SK-N-SH (cell line): ENCODE measurements around the gene SCNN1A. TPM values are rescaled to one million over a fixed set of nuclear protein-coding genes. Genes with fewer than 3 reads are reported as not detected.
A peak's percentile ranks its signal among the peaks of the same experiment; 100 is the strongest.

Source experiments
- CTCF ChIA-PET: fragments of 300-600, 350-600 bp; formaldehyde crosslinking; extraction: SDS; loops from one replicate; lab custom pipeline; 2021; lab: Yijun Ruan, JAX
- POLR2A ChIA-PET: fragments of 350-600 bp; sonication (Branson Sonifier 250); formaldehyde crosslinking; extraction: SDS; loops from one replicate; lab custom pipeline; 2020; ENCODE audit warnings: antibody characterized with exemption, inconsistent platforms; lab: Yijun Ruan, JAX
- DNase-seq: peaks from one replicate; pipeline ENCODE4 v3.0.0; 2012
- H2AFZ ChIP-seq: fragments of 200-600 bp; sonication (generic); 2 replicates; pipeline ENCODE4 v1.8.1; 2016; ENCODE audit warnings: antibody characterized with exemption, mild to moderate bottlenecking, low read depth
- H3F3A ChIP-seq: fragments of 200-600 bp; sonication (generic); replicated peaks from 2 replicates; pipeline ENCODE3; 2016; ENCODE audit warnings: antibody characterized with exemption, mild to moderate bottlenecking; ENCODE audit not compliant: insufficient read depth
- H3K27ac ChIP-seq, 2 experiments: fragments of 200-500 bp in 1 of 2; fragments of 200-600 bp in 1 of 2; sonication (Bioruptor generic) in 1 of 2; sonication (generic), shearing (Covaris generic) in 1 of 2; 2 replicates each; pipeline versions ENCODE4 v1.5.1 to v1.6.1; 2014 to 2016; ENCODE audit warnings: low read depth in 2 of 2, inconsistent platforms in 1 of 2, low read length in 1 of 2, mild to moderate bottlenecking in 1 of 2, mixed read lengths in 1 of 2
- H3K27me3 ChIP-seq: fragments of 200-600 bp; sonication (generic), shearing (Covaris generic); 2 replicates; pipeline ENCODE4 v1.6.1; 2016; ENCODE audit warnings: mixed run types; ENCODE audit not compliant: insufficient read depth
- H3K36me3 ChIP-seq, 2 experiments: fragments of 200-500 bp in 1 of 2; fragments of 200-600 bp in 1 of 2; sonication (Bioruptor generic) in 1 of 2; sonication (generic) in 1 of 2; replicated peaks in 1 of 2; 2 replicates each; pipeline versions ENCODE3 to v1.5.1; 2014 to 2016; ENCODE audit warnings: low read length in 1 of 2, mild to moderate bottlenecking in 1 of 2; ENCODE audit not compliant: insufficient read depth in 2 of 2, control insufficient read depth in 1 of 2
- H3K4me1 ChIP-seq, 2 experiments: fragments of 200-500 bp in 1 of 2; fragments of 200-600 bp in 1 of 2; sonication (Bioruptor generic) in 1 of 2; sonication (generic), shearing (Covaris generic) in 1 of 2; 2 replicates each; pipeline versions ENCODE4 v1.5.1 to v1.6.1; 2014 to 2016; ENCODE audit warnings: low read depth in 1 of 2, low read length in 1 of 2, mixed run types in 1 of 2; ENCODE audit not compliant: insufficient read depth in 2 of 2, control insufficient read depth in 1 of 2
- H3K4me2 ChIP-seq: fragments of 200-600 bp; sonication (generic), shearing (Covaris generic); 2 replicates; pipeline ENCODE4 v1.6.1; 2017; ENCODE audit warnings: mixed run types
- H3K4me3 ChIP-seq, 2 experiments: fragments of 200-500 bp in 1 of 2; fragments of 200-600 bp in 1 of 2; sonication (Bioruptor generic) in 1 of 2; sonication (generic), shearing (Covaris generic) in 1 of 2; 2 replicates each; pipeline versions ENCODE4 v1.5.1 to v1.8.1; 2014 to 2016; ENCODE audit warnings: low read depth in 2 of 2, inconsistent platforms in 1 of 2, low read length in 1 of 2, mild to moderate bottlenecking in 1 of 2, mixed read lengths in 1 of 2, moderate library complexity in 1 of 2
- H3K79me2 ChIP-seq: fragments of 200-600 bp; sonication (generic); 2 replicates; pipeline ENCODE4 v1.8.1; 2017; ENCODE audit warnings: mild to moderate bottlenecking; ENCODE audit not compliant: insufficient read depth
- H3K9ac ChIP-seq: fragments of 200-600 bp; sonication (generic); 2 replicates; pipeline ENCODE4 v1.6.1; 2017; ENCODE audit warnings: mixed run types
- H3K9me2 ChIP-seq: fragments of 200-600 bp; sonication (generic); 2 replicates; pipeline ENCODE4 v1.6.1; 2017; ENCODE audit warnings: mixed run types
- H3K9me3 ChIP-seq: fragments of 200-600 bp; sonication (generic); 2 replicates; pipeline ENCODE4 v1.6.1; 2017; ENCODE audit warnings: mixed run types, mild to moderate bottlenecking, moderate library complexity
- H4K20me1 ChIP-seq: fragments of 200-600 bp; sonication (generic); 2 replicates; pipeline ENCODE4 v1.6.1; 2017; ENCODE audit warnings: mild to moderate bottlenecking, mixed run types; ENCODE audit not compliant: insufficient read depth
- FOXJ3 ChIP-seq: sonication (generic); formaldehyde crosslinking; IDR thresholded peaks from 2 replicates; pipeline ENCODE4 v1.5.1; 2020; ENCODE audit warnings: mild to moderate bottlenecking, missing genetic modification reagents
- FOXM1 ChIP-seq: IDR thresholded peaks from 2 replicates; pipeline ENCODE4 v1.4.0; 2012; ENCODE audit warnings: low read depth, mild to moderate bottlenecking
- IRF3 ChIP-seq: fragments of 150-350 bp; IDR thresholded peaks from 2 replicates; pipeline ENCODE4 v1.6.1; 2016; ENCODE audit warnings: mild to moderate bottlenecking, low read depth, low read length
- JUND ChIP-seq: IDR thresholded peaks from 2 replicates; pipeline ENCODE4 v1.4.0; 2012
- MEF2A ChIP-seq: IDR thresholded peaks from 2 replicates; pipeline ENCODE4 v1.4.0; 2012; ENCODE audit warnings: low read depth, borderline replicate concordance
- MXI1 ChIP-seq: IDR thresholded peaks from 2 replicates; pipeline ENCODE4 v1.6.1; 2012; ENCODE audit warnings: mild to moderate bottlenecking, low read depth, low read length, improper control_type of control experiment
- NRF1 ChIP-seq: IDR thresholded peaks from 2 replicates; pipeline ENCODE4 v1.6.1; 2012; ENCODE audit warnings: low read depth, mild to moderate bottlenecking, low read length
- RAD21 ChIP-seq: IDR thresholded peaks from 2 replicates; pipeline ENCODE4 v1.6.1; 2012; ENCODE audit warnings: mild to moderate bottlenecking, low read length
- RCOR1 ChIP-seq: fragments of 150-350 bp; IDR thresholded peaks from 2 replicates; pipeline ENCODE4 v1.6.1; 2017; ENCODE audit warnings: antibody characterized with exemption, low read length
- SIN3A ChIP-seq: IDR thresholded peaks from 2 replicates; pipeline ENCODE4 v1.6.1; 2012; ENCODE audit warnings: low read depth, mild to moderate bottlenecking, low read length, moderate library complexity, borderline replicate concordance
- SMC3 ChIP-seq: IDR thresholded peaks from 2 replicates; pipeline ENCODE4 v1.6.1; 2012; ENCODE audit warnings: low read depth, low read length, improper control_type of control experiment
- TAF1 ChIP-seq: IDR thresholded peaks from 2 replicates; pipeline ENCODE4 v1.6.1; 2012; ENCODE audit warnings: low read depth, mild to moderate bottlenecking, low read length, moderate library complexity, borderline replicate concordance
- USF1 ChIP-seq: IDR thresholded peaks from 2 replicates; pipeline ENCODE4 v1.4.0; 2012; ENCODE audit warnings: low read depth, borderline replicate concordance
- USF2 ChIP-seq: fragments of 150-350 bp; IDR thresholded peaks from 2 replicates; pipeline ENCODE4 v1.6.1; 2017; ENCODE audit warnings: antibody characterized with exemption, low read length, low read depth, borderline replicate concordance
- ZBTB33 ChIP-seq: IDR thresholded peaks from 2 replicates; pipeline ENCODE4 v1.4.0; 2012; ENCODE audit warnings: low read depth, borderline replicate concordance
- WGBS: methylation state at CpG from one replicate; pipeline ENCODE4 v1.1.6; 2017; ENCODE audit warnings: low lambda C conversion rate; 5-methylcytosine and 5-hydroxymethylcytosine counted together
- polyA plus RNA-seq, 3 experiments: library from polyadenylated mRNA; depleted of rRNA; stranded (reverse); fragments of >200 nt; gene quantifications; 2 replicates each; pipeline ENCODE4 v1.2.3, GENCODE V29; 2012

The SCNN1A gene
- polyA plus RNA-seq, 1 of the 3 experiments (the other 2 are of a cell fraction), result 1.6 TPM

- H3K4me2 ChIP-seq, result peak overlapping the region; percentile 88
- H4K20me1 ChIP-seq, result 0 out of 2 replicates have a peak, but pooled peaks cover 5% of the 10 kb centered on the region
- H3K4me1 ChIP-seq, result peaks cover 33 to 57% of the 10 kb centered on the region in 2 experiments
These were observed 42.3 kb downstream of the SCNN1A start for GRCh38 chr12:6333029-6333428.

More at GRCh38 chr12:6333029-6333428, 42.3 kb downstream of the SCNN1A start:
- Histone ChIP-seq H3K9ac (peak overlapping the region; percentile 83; the same call in 1 of the 2 replicates), H3K27me3 (no peaks in the 10 kb centered on the region), H2AFZ (no peak overlapping the region), H3K4me3 (no peak overlapping the region), H3K9me2 (no peaks in the 10 kb centered on the region), H3K9me3 (no peaks in the 10 kb centered on the region), H3K36me3 (peaks cover 45 to 52% of the 10 kb centered on the region in 2 experiments), H3K79me2 (peaks cover 62% of the 10 kb centered on the region), H3K27ac (peak overlapping the region; percentile 36 to 100), H3F3A (peaks cover 69% of the 10 kb centered on the region)
- no peak for DNase-seq
- WGBS, result 74% methylated on average over 9 of the region's 9 CpGs
- no peak for TF ChIP-seq MXI1
- no peak for TF ChIP-seq NRF1
- no peak for TF ChIP-seq SMC3
- no peak for TF ChIP-seq FOXM1
- TF ChIP-seq JUND, result no peak
- no peak for TF ChIP-seq USF2
- TF ChIP-seq ZBTB33, result no peak
- no peak for TF ChIP-seq TAF1
- no peak for TF ChIP-seq USF1
- TF ChIP-seq RCOR1, result no peak
- TF ChIP-seq SIN3A, result no peak
- TF ChIP-seq MEF2A, result no peak
- no peak for TF ChIP-seq FOXJ3 (CRISPR knock-in tag)
- no peak for TF ChIP-seq IRF3
- no peak for TF ChIP-seq RAD21
- ChIA-PET POLR2A (interaction anchor here (0.6 kb wide), 1 partner anchor 198 kb away, joined by 3 read pairs; no protein-coding TSS in a partner anchor), CTCF (no interaction called here)
